ENCODE data around the gene GCNT1. TPM values are rescaled to one million over a fixed set of nuclear protein-coding genes. Genes with fewer than 3 reads are reported as not detected.
A peak's percentile ranks its signal among the peaks of the same experiment; 100 is the strongest.

GCNT1 gene
- total RNA-seq, 1 experiment from 2014 or later = 18.9 TPM

- ChIA-PET POLR2A (no interaction called here), CTCF (no interaction called here)
- H3K4me3 ChIP-seq (ENCODE audit: low read depth, low read length) = no peak overlapping the region
- no peaks in the 10 kb centered on the region for H3K27me3 ChIP-seq (replicated peaks; ENCODE audit: control insufficient read depth, insufficient read depth, low read length)
- Mint-ChIP-seq H3K4me3 (ENCODE audit: unreplicated experiment) (no peak overlapping the region), H3K36me3 (ENCODE audit: insufficient read depth, unreplicated experiment) (no peaks in the 10 kb centered on the region), H3K27me3 (ENCODE audit: insufficient read depth, unreplicated experiment) (no peaks in the 10 kb centered on the region), H3K9me3 (ENCODE audit: unreplicated experiment) (no peaks in the 10 kb centered on the region), H3K27ac (ENCODE audit: unreplicated experiment) (no peak overlapping the region), H3K4me1 (ENCODE audit: low read depth, unreplicated experiment) (peaks cover 6% of the 10 kb centered on the region)
- peak; percentile 8 to 41 for DNase-seq
- no peaks in the 10 kb centered on the region for H3K36me3 ChIP-seq (ENCODE audit: control insufficient read depth, insufficient read depth, low read length)
- no TSS peak for BruUV-seq (replicated peaks)
- intact Hi-C loops (cut with micrococcal nuclease; ENCODE audit: unreplicated experiment) = no loop called here
- TF ChIP-seq CTCF (IDR thresholded peaks at IDR 0.05; ENCODE audit: insufficient read depth in 1 of 2, low read depth in 1 of 2, low read length in 1 of 2, severe bottlenecking in 1 of 2, unreplicated experiment in 1 of 2) = no peak
- no peaks in the 10 kb centered on the region for H3K9me3 ChIP-seq
- H3K4me1 ChIP-seq = no peaks in the 10 kb centered on the region
These were observed 83.4 kb downstream of the GCNT1 start for GRCh38 chr9:76542360-76542759.

- no peaks in the 10 kb centered on the region for H3K4me1 ChIP-seq
- H3K36me3 ChIP-seq (ENCODE audit: control insufficient read depth, insufficient read depth, low read length) = no peaks in the 10 kb centered on the region
- CTCF ChIA-PET = no interaction called here
- H3K9me3 ChIP-seq = no peaks in the 10 kb centered on the region
- no TSS peak for BruUV-seq (replicated peaks)
- POLR2A ChIA-PET = no interaction called here
- no peak for TF ChIP-seq CTCF (IDR thresholded peaks at IDR 0.05; ENCODE audit: insufficient read depth in 1 of 2, low read depth in 1 of 2, low read length in 1 of 2, severe bottlenecking in 1 of 2, unreplicated experiment in 1 of 2)
- Mint-ChIP-seq H3K9me3 (ENCODE audit: unreplicated experiment) (no peaks in the 10 kb centered on the region), H3K4me1 (ENCODE audit: low read depth, unreplicated experiment) (no peaks in the 10 kb centered on the region), H3K36me3 (ENCODE audit: insufficient read depth, unreplicated experiment) (no peaks in the 10 kb centered on the region), H3K27ac (ENCODE audit: unreplicated experiment) (no peak overlapping the region), H3K27me3 (ENCODE audit: insufficient read depth, unreplicated experiment) (no peaks in the 10 kb centered on the region), H3K4me3 (ENCODE audit: unreplicated experiment) (no peak overlapping the region)
- H3K27me3 ChIP-seq (replicated peaks; ENCODE audit: control insufficient read depth, insufficient read depth, low read length) = no peaks in the 10 kb centered on the region
- DNase-seq = no peak
- intact Hi-C loops (cut with micrococcal nuclease; ENCODE audit: unreplicated experiment) = no loop called here
- no peak overlapping the region for H3K4me3 ChIP-seq (ENCODE audit: low read depth, low read length)
These were observed 86.2 kb downstream of the GCNT1 start for GRCh38 chr9:76545191-76545590.

GRCh38 chr9:76552181-76552580 lies 93.2 kb downstream of the GCNT1 start:
- no peak for DNase-seq
- intact Hi-C loops (cut with micrococcal nuclease; ENCODE audit: unreplicated experiment) = no loop called here
- Mint-ChIP-seq H3K27me3 (ENCODE audit: insufficient read depth, unreplicated experiment) (no peaks in the 10 kb centered on the region), H3K4me1 (ENCODE audit: low read depth, unreplicated experiment) (peaks cover 12% of the 10 kb centered on the region), H3K36me3 (ENCODE audit: insufficient read depth, unreplicated experiment) (no peaks in the 10 kb centered on the region), H3K4me3 (ENCODE audit: unreplicated experiment) (peak overlapping the region; percentile 43), H3K9me3 (ENCODE audit: unreplicated experiment) (no peaks in the 10 kb centered on the region), H3K27ac (ENCODE audit: unreplicated experiment) (no peak overlapping the region)
- no peaks in the 10 kb centered on the region for H3K4me1 ChIP-seq
- no peaks in the 10 kb centered on the region for H3K9me3 ChIP-seq
- TF ChIP-seq CTCF (IDR thresholded peaks at IDR 0.05; ENCODE audit: insufficient read depth in 1 of 2, low read depth in 1 of 2, low read length in 1 of 2, severe bottlenecking in 1 of 2, unreplicated experiment in 1 of 2) = no peak
- POLR2A ChIA-PET = interaction anchor here (0.6 kb wide), 1 partner anchor 10 kb away, joined by 3 read pairs; no protein-coding TSS in a partner anchor
- BruUV-seq (replicated peaks) = no TSS peak
- H3K36me3 ChIP-seq (ENCODE audit: control insufficient read depth, insufficient read depth, low read length) = no peaks in the 10 kb centered on the region
- CTCF ChIA-PET = no interaction called here
- no peak overlapping the region for H3K4me3 ChIP-seq (ENCODE audit: low read depth, low read length)
- H3K27me3 ChIP-seq (replicated peaks; ENCODE audit: control insufficient read depth, insufficient read depth, low read length) = no peaks in the 10 kb centered on the region
